ENCODE results near the gene NAPSA.

Gene NAPSA

DNA sequence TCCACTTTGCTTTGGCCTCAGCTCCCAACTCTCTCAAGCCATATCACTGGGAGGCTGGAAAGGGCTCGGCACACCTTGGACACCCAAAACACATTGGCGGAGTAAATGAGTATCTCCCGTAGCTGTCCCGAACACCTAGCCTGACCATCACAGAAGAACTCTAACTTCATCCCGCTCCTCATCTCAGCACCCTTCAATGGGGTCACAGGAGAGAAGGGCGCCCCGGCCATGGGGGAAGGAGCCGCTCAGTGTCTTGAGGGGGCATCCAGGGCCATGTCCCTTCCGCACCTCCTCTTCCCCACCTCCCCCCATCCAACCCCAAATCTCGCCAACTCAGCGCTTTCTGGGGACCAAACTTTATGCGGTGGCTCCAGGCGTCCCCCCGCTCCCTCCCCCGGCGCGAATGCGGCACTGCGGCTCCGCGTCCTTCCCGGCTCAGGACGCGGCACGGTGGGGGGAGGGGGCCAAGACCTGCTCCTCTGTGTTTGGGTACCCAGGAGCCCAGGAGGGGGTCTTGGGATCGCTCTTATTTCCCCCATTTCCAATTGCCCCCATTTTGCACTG, 39.3 kb downstream of the NAPSA start:
- TF ChIP-seq, protein P1, sequence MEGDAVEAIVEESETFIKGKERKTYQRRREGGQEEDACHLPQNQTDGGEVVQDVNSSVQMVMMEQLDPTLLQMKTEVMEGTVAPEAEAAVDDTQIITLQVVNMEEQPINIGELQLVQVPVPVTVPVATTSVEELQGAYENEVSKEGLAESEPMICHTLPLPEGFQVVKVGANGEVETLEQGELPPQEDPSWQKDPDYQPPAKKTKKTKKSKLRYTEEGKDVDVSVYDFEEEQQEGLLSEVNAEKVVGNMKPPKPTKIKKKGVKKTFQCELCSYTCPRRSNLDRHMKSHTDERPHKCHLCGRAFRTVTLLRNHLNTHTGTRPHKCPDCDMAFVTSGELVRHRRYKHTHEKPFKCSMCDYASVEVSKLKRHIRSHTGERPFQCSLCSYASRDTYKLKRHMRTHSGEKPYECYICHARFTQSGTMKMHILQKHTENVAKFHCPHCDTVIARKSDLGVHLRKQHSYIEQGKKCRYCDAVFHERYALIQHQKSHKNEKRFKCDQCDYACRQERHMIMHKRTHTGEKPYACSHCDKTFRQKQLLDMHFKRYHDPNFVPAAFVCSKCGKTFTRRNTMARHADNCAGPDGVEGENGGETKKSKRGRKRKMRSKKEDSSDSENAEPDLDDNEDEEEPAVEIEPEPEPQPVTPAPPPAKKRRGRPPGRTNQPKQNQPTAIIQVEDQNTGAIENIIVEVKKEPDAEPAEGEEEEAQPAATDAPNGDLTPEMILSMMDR (IDR thresholded peaks at IDR 0.05; ENCODE audit: low read depth, low read length): no peak
- DNase-seq (ENCODE audit: extremely low read depth, low read depth): no peak

DNA sequence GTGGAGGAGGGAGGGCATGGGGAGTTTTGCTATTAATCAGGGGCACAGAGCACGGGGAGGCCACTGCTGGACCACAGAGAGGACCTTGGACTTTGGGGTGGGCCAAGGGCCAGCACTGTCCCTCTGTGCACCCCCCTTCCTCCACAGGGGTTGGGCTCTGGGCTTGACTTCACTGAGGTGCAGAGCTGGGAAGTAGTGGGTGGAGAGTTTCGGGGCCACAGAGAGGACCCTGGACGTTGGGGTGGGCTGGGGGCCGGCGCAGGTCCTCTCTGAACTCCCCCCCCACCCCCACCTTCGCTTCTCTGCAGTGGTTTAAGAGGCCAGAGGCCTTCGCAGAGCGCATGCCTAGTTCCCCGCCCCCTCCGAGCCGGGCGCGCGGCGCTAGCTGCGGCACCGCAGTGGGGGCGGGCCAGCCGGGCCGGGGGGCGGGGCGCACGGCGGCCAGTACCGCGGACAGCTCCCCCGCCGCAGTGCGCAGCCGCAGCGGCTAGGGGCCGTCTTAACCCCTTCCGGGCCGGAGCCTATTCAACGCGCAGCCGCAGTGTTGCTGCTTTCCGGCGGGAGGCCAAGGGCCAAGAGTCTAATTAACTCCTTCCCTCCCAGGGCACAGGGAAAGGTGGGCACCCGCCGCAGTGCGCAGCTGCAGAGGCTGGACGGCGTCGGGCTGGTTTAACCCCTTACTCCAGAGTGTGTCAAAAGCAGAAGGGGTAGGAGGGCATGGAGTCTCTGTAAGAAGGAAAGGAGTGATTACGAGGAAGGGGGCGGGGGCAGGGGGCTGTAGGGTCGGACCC, 39.9 kb downstream of the NAPSA start:
- DNase-seq (ENCODE audit: extremely low read depth, low read depth): no peak

DNA sequence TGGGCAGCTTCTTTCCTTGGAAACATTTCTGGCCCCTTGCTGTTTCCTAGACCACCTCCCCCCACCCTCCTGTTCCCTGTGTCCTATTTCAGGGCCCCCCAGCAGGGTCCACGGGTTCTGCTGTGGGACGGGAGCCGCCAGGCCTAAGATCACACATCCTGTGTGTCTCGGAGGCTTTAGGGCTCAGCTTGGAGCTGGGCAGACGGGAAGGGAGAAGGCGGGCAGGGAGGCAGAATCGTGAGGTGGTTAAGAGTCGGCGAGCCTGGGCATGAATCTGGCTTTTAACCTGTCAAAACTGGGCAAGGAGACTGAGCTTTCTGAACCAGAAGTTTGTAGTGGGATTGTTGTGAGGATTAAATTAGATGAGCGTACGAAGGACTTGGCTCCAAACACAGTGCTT, 41.1 kb downstream of the NAPSA start:
- TF ChIP-seq, protein P1 (IDR thresholded peaks at IDR 0.05; ENCODE audit: low read depth, low read length): no peak
- no peak for DNase-seq (ENCODE audit: extremely low read depth, low read depth)

More for the DNA sequence above, 39.9 kb downstream of the NAPSA start:
- TF ChIP-seq, protein P1 (IDR thresholded peaks at IDR 0.05; ENCODE audit: low read depth, low read length): no peak

DNA sequence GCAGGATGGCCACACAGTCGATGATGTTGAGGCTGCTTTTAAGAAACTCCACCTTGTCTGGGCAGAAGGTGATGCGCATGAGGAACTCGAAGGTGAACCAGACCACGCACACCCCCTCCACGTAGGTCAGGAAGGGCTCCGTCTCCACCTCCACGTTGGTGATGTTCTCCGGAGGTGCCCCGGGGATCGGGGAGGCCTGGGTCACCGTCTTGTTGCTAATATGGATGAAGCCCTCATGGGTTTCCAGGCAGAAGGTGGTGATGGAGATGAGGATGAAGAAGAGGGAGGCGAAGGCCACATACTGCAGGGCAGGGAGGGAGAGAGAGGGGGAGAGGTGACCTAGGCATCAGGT, 41.7 kb downstream of the NAPSA start:
- DNase-seq (ENCODE audit: extremely low read depth, low read depth): no peak
- TF ChIP-seq, protein P1 (IDR thresholded peaks at IDR 0.05; ENCODE audit: low read depth, low read length): no peak

DNA sequence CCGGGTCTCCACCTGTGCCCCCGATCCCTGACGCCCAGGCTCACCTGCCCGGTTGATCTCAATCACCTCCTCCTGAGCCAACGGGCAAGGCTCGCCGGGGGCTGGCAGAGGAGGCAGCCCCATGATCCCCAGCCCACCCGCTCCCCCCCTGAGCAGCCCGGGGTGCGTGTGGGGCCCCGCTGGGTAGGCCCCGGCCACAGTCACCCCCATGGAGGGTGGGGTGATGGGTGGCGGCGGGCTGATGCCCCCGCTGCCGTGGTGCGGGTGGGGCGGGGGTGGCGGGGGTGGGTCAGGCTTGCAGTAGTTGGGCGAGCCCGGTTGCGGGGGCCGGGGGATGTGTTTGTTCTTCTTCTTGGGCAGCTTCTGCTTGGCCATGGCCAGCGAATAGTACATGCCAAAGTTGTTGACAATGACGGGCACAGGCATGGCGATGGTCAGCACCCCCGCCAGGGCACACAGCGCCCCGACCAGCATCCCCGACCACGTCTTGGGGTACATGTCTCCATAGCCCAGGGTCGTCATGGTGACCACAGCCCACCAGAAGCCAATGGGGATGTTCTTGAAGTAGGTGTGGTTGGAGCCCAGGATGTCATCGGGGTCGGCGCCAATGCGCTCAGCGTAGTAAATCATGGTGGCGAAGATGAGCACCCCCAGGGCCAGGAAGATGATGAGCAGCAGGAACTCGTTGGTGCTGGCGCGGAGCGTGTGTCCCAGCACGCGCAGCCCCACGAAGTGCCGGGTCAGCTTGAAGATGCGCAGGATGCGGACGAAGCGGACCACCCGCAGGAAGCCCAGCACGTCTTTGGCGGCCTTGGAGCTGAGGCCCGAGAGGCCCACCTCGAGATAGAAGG, 42.3 kb downstream of the NAPSA start:
- TF ChIP-seq, protein P1 (IDR thresholded peaks at IDR 0.05; ENCODE audit: low read depth, low read length): no peak
- DNase-seq (ENCODE audit: extremely low read depth, low read depth): no peak

DNA sequence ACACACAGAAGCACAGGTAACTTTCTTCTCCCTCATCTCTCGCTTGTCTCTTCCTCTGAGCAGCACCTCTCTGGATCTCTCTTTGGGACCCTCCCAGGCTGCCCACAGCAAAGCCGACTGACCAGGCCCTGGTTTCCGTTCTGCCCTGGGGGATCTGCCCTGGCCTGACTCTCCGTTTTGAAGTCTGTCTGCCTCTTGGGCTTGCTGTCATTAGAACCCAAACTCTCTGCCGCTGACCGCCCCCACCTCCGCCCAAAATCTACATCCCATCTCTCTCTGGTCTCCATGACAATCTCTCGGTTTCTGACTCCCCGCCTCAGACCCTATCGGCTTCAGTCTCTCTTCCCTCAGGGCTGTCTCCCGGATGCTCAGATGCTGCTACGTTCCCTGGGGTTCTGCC, 43.2 kb downstream of the NAPSA start:
- DNase-seq (ENCODE audit: extremely low read depth, low read depth): no peak
- TF ChIP-seq, protein P1 (IDR thresholded peaks at IDR 0.05; ENCODE audit: low read depth, low read length): no peak

DNA sequence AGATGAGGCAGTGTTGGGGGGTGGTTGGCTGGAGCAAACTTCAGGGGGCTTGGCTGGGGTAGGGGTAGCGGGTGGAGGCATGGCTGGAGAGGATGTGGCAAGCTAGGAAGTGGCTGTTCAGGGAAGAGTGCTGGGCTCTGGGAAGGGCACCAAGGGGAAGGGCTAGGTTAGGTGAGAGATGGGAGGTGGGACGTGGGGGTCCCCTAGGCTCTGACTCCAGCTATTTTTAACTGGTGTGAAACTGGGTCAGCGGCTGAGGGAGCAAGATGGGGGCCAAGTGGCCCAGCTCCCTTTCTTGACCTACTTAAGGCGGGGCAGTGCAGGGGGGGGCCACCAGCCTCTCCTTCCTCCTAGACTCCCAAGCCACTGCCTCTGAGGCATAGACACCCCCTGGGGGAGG, 43.6 kb downstream of the NAPSA start:
- TF ChIP-seq, protein P1 (IDR thresholded peaks at IDR 0.05; ENCODE audit: low read depth, low read length): no peak
- DNase-seq (ENCODE audit: extremely low read depth, low read depth): no peak
